Measurements from ENCODE around the gene PPP1R13B. TPM values are rescaled to one million over a fixed set of nuclear protein-coding genes. Genes with fewer than 3 reads are reported as not detected.

The PPP1R13B gene
- total and polyA plus RNA-seq, 7 donors: 4.7 to 17.9 (median 13.3) TPM

GRCh38 chr14:103817595-103817994 is 29.8 kb downstream of the PPP1R13B start:
- no peaks in the 10 kb centered on the region for H3K9me3 ChIP-seq
- no peaks in the 10 kb centered on the region for H3K27me3 ChIP-seq (ENCODE audit: insufficient read depth in 3 of 3, low read length in 2 of 3)
- no peak overlapping the region for H3K27ac ChIP-seq
- H3K4me1 ChIP-seq: peaks cover 13% of the 10 kb centered on the region
- intact Hi-C loops (cut with DNase I): no loop called here
- no peaks in the 10 kb centered on the region for H3K36me3 ChIP-seq (ENCODE audit: insufficient read depth in 1 of 2, low read depth in 1 of 2)
- WGBS, 3 donors: 33 to 63% (median 45%) methylated on average over 1 of the region's 1 CpG
- ATAC-seq (peak in 3 of 4 donors; percentile 46 to 72 (median 66)), DNase-seq (no peak)
- TF ChIP-seq, protein P1, sequence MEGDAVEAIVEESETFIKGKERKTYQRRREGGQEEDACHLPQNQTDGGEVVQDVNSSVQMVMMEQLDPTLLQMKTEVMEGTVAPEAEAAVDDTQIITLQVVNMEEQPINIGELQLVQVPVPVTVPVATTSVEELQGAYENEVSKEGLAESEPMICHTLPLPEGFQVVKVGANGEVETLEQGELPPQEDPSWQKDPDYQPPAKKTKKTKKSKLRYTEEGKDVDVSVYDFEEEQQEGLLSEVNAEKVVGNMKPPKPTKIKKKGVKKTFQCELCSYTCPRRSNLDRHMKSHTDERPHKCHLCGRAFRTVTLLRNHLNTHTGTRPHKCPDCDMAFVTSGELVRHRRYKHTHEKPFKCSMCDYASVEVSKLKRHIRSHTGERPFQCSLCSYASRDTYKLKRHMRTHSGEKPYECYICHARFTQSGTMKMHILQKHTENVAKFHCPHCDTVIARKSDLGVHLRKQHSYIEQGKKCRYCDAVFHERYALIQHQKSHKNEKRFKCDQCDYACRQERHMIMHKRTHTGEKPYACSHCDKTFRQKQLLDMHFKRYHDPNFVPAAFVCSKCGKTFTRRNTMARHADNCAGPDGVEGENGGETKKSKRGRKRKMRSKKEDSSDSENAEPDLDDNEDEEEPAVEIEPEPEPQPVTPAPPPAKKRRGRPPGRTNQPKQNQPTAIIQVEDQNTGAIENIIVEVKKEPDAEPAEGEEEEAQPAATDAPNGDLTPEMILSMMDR (IDR thresholded peaks at IDR 0.05): no peak
- H3K4me3 ChIP-seq: no peak overlapping the region

- WGBS, 3 donors: 56 to 69% (median 59%) methylated on average over 3 of the region's 3 CpGs
- Histone ChIP-seq H3K4me1 (peaks cover 13% of the 10 kb centered on the region), H3K27me3 (ENCODE audit: insufficient read depth in 3 of 3, low read length in 2 of 3) (no peaks in the 10 kb centered on the region), H3K36me3 (ENCODE audit: insufficient read depth in 1 of 2, low read depth in 1 of 2) (no peaks in the 10 kb centered on the region), H3K9me3 (no peaks in the 10 kb centered on the region), H3K4me3 (no peak overlapping the region), H3K27ac (no peak overlapping the region)
- DNase-seq: no peak
- intact Hi-C loops (cut with DNase I): no loop called here
- TF ChIP-seq, protein P1 (IDR thresholded peaks at IDR 0.05): no peak
- ATAC-seq: no peak
These were observed 30.4 kb downstream of the PPP1R13B start for GRCh38 chr14:103816991-103817390.

GRCh38 chr14:103815253-103815652 is 32.1 kb downstream of the PPP1R13B start:
- Histone ChIP-seq H3K9me3 (no peaks in the 10 kb centered on the region), H3K4me3 (no peak overlapping the region), H3K4me1 (peaks cover 13% of the 10 kb centered on the region), H3K27ac (no peak overlapping the region), H3K27me3 (ENCODE audit: insufficient read depth in 3 of 3, low read length in 2 of 3) (no peaks in the 10 kb centered on the region), H3K36me3 (ENCODE audit: insufficient read depth in 1 of 2, low read depth in 1 of 2) (no peaks in the 10 kb centered on the region)
- no peak for ATAC-seq
- TF ChIP-seq, protein P1 (IDR thresholded peaks at IDR 0.05): no peak
- no peak for DNase-seq
- intact Hi-C loops (cut with DNase I): no loop called here
- 69 to 87% (median 86%) methylated on average over 7 of the region's 7 CpGs for WGBS, 3 donors

DNA sequence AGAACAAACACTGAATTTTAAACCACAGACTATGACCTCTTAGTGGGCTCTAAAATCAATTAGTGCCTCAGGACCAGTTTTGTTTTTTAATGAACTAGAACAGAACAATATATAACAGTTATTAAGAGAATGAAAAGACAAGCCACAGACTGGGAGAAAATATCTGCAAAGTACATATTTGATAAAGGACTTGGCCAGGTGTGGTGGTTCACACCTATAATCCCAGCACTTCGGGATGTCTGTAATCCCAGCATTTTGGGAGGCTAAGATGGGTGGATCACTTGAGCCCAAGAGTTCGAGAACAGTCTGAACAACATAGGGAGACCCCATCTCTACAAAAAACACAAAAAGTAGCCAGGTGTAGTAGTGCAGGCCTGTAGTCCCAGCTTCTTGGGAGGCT is 36.2 kb downstream of the PPP1R13B start:
- H3K4me1 ChIP-seq: no peaks in the 10 kb centered on the region
- ATAC-seq (no peak), DNase-seq (no peak)
- H3K27me3 ChIP-seq (ENCODE audit: insufficient read depth in 3 of 3, low read length in 2 of 3): no peaks in the 10 kb centered on the region
- H3K27ac ChIP-seq: no peak overlapping the region
- intact Hi-C loops (cut with DNase I): no loop called here
- H3K36me3 ChIP-seq (ENCODE audit: insufficient read depth in 1 of 2, low read depth in 1 of 2): no peaks in the 10 kb centered on the region
- TF ChIP-seq, protein P1 (IDR thresholded peaks at IDR 0.05): no peak
- WGBS, 3 donors: 95 to 97% (median 96%) methylated on average over 2 of the region's 2 CpGs
- no peaks in the 10 kb centered on the region for H3K9me3 ChIP-seq
- H3K4me3 ChIP-seq: no peak overlapping the region

- Histone ChIP-seq H3K27me3 (ENCODE audit: insufficient read depth in 3 of 3, low read length in 2 of 3) (no peaks in the 10 kb centered on the region), H3K4me3 (no peak overlapping the region), H3K4me1 (no peaks in the 10 kb centered on the region), H3K36me3 (ENCODE audit: insufficient read depth in 1 of 2, low read depth in 1 of 2) (no peaks in the 10 kb centered on the region), H3K27ac (no peak overlapping the region), H3K9me3 (no peaks in the 10 kb centered on the region)
- DNase-seq: peak; percentile 69 to 82
- ATAC-seq: peak; percentile 76 to 93 (median 90)
- WGBS, 3 donors: 44 to 54% (median 47%) methylated on average over 6 of the region's 6 CpGs
- TF ChIP-seq, protein P1 (IDR thresholded peaks at IDR 0.05): peak; percentile 96
- intact Hi-C loops (cut with DNase I): loop anchor here (1.0 to 5.0 kb wide), 4 partner anchors 102 to 171 kb away; no protein-coding TSS in a partner anchor
These were observed 38.9 kb downstream of the PPP1R13B start for GRCh38 chr14:103808403-103809001.
